ENCODE results near the gene MTX2.

Gene MTX2

GRCh38 chr2:176269319-176270099 lies at the start of gene MTX2:
TSS of gene MTX2 (plus strand) at chr2:176269442. CDS start at chr2:176269630, 188 bp downstream.
- TF ChIP-seq GATA2 (IDR thresholded peaks at IDR 0.05; ENCODE audit: low read depth, low read length) = no peak
- TF ChIP-seq GATA3 (IDR thresholded peaks at IDR 0.05; ENCODE audit: low read depth, low read length) = no peak

- no peak for TF ChIP-seq GATA2 (IDR thresholded peaks at IDR 0.05; ENCODE audit: low read depth, low read length)
- no peak for TF ChIP-seq GATA3 (IDR thresholded peaks at IDR 0.05; ENCODE audit: low read depth, low read length)
Observed at GRCh38 chr2:176227874-176228273, 41.4 kb upstream of the MTX2 start.

GRCh38 chr2:176234156-176234555 lies 35.1 kb upstream of the MTX2 start:
- TF ChIP-seq GATA3 (IDR thresholded peaks at IDR 0.05; ENCODE audit: low read depth, low read length) (no peak), GATA2 (IDR thresholded peaks at IDR 0.05; ENCODE audit: low read depth, low read length) (no peak)

GRCh38 chr2:176234940-176235339 lies 34.3 kb upstream of the MTX2 start:
- no peak for TF ChIP-seq GATA3 (IDR thresholded peaks at IDR 0.05; ENCODE audit: low read depth, low read length)
- no peak for TF ChIP-seq GATA2 (IDR thresholded peaks at IDR 0.05; ENCODE audit: low read depth, low read length)

GRCh38 chr2:176237456-176237855 lies 31.8 kb upstream of the MTX2 start:
- TF ChIP-seq GATA2 (IDR thresholded peaks at IDR 0.05; ENCODE audit: low read depth, low read length) (no peak), GATA3 (IDR thresholded peaks at IDR 0.05; ENCODE audit: low read depth, low read length) (0 out of 2 replicates have a peak, but pooled peaks have one; percentile 25)

GRCh38 chr2:176239031-176239430 lies 30.2 kb upstream of the MTX2 start:
- no peak for TF ChIP-seq GATA3 (IDR thresholded peaks at IDR 0.05; ENCODE audit: low read depth, low read length)
- no peak for TF ChIP-seq GATA2 (IDR thresholded peaks at IDR 0.05; ENCODE audit: low read depth, low read length)

- TF ChIP-seq GATA2 (IDR thresholded peaks at IDR 0.05; ENCODE audit: low read depth, low read length) (no peak), GATA3 (IDR thresholded peaks at IDR 0.05; ENCODE audit: low read depth, low read length) (no peak)
Observed at GRCh38 chr2:176240301-176240700, 28.9 kb upstream of the MTX2 start.

GRCh38 chr2:176242276-176242675 lies 27.0 kb upstream of the MTX2 start:
- no peak for TF ChIP-seq GATA3 (IDR thresholded peaks at IDR 0.05; ENCODE audit: low read depth, low read length)
- no peak for TF ChIP-seq GATA2 (IDR thresholded peaks at IDR 0.05; ENCODE audit: low read depth, low read length)

GRCh38 chr2:176246331-176246730 lies 22.9 kb upstream of the MTX2 start:
- no peak for TF ChIP-seq GATA2 (IDR thresholded peaks at IDR 0.05; ENCODE audit: low read depth, low read length)
- no peak for TF ChIP-seq GATA3 (IDR thresholded peaks at IDR 0.05; ENCODE audit: low read depth, low read length)

- TF ChIP-seq GATA2 (IDR thresholded peaks at IDR 0.05; ENCODE audit: low read depth, low read length) (no peak), GATA3 (IDR thresholded peaks at IDR 0.05; ENCODE audit: low read depth, low read length) (no peak)
Observed at GRCh38 chr2:176247859-176248258, 21.4 kb upstream of the MTX2 start.

- no peak for TF ChIP-seq GATA2 (IDR thresholded peaks at IDR 0.05; ENCODE audit: low read depth, low read length)
- no peak for TF ChIP-seq GATA3 (IDR thresholded peaks at IDR 0.05; ENCODE audit: low read depth, low read length)
Observed at GRCh38 chr2:176251928-176252327, 17.3 kb upstream of the MTX2 start.

- TF ChIP-seq GATA3 (IDR thresholded peaks at IDR 0.05; ENCODE audit: low read depth, low read length) (no peak), GATA2 (IDR thresholded peaks at IDR 0.05; ENCODE audit: low read depth, low read length) (no peak)
Observed at GRCh38 chr2:176260689-176261088, 8.6 kb upstream of the MTX2 start.

GRCh38 chr2:176261136-176261535 lies 8.1 kb upstream of the MTX2 start:
- no peak for TF ChIP-seq GATA3 (IDR thresholded peaks at IDR 0.05; ENCODE audit: low read depth, low read length)
- no peak for TF ChIP-seq GATA2 (IDR thresholded peaks at IDR 0.05; ENCODE audit: low read depth, low read length)

GRCh38 chr2:176268976-176269318 lies 295 bp upstream of the MTX2 start:
- TF ChIP-seq GATA2 (IDR thresholded peaks at IDR 0.05; ENCODE audit: low read depth, low read length) = no peak
- no peak for TF ChIP-seq GATA3 (IDR thresholded peaks at IDR 0.05; ENCODE audit: low read depth, low read length)

GRCh38 chr2:176270100-176270750 lies 983 bp downstream of the MTX2 start:
- no peak for TF ChIP-seq GATA3 (IDR thresholded peaks at IDR 0.05; ENCODE audit: low read depth, low read length)
- TF ChIP-seq GATA2 (IDR thresholded peaks at IDR 0.05; ENCODE audit: low read depth, low read length) = no peak
